HG03432 (cell line): ENCODE results near the gene ARHGAP18.

ENCODE experiments used
- ATAC-seq: cut with Tn5 transposase; IDR thresholded peaks from one replicate; pipeline ENCODE4 v1.9.1; 2021; ENCODE audit warnings: mild to moderate bottlenecking, moderate library complexity; ENCODE audit not compliant: unreplicated experiment

The ARHGAP18 gene

GRCh38 chr6:129726650-129727049 is 16.7 kb upstream of the ARHGAP18 start:
- ATAC-seq: no peak

GRCh38 chr6:129725341-129725740 is 15.4 kb upstream of the ARHGAP18 start:
- ATAC-seq: no peak

GRCh38 chr6:129719692-129720091 is 9.7 kb upstream of the ARHGAP18 start:
- ATAC-seq: no peak

GRCh38 chr6:129717277-129717676 is 7.3 kb upstream of the ARHGAP18 start:
- ATAC-seq: no peak

GRCh38 chr6:129713806-129714333 is 3.9 kb upstream of the ARHGAP18 start:
- ATAC-seq: no peak

- ATAC-seq: no peak
Measured at GRCh38 chr6:129711271-129711631, 1.3 kb upstream of the ARHGAP18 start.

- no peak for ATAC-seq
Measured at GRCh38 chr6:129710450-129711270, 683 bp upstream of the ARHGAP18 start.

GRCh38 chr6:129709196-129709768 is 695 bp downstream of the ARHGAP18 start:
- ATAC-seq: peak; percentile 10

- ATAC-seq: no peak
Measured at GRCh38 chr6:129708496-129709195, 1.3 kb downstream of the ARHGAP18 start.

- ATAC-seq: no peak
Measured at GRCh38 chr6:129707882-129708495, 2.0 kb downstream of the ARHGAP18 start.

- no peak for ATAC-seq
Measured at GRCh38 chr6:129707028-129707427, 2.9 kb downstream of the ARHGAP18 start.

- no peak for ATAC-seq
Measured at GRCh38 chr6:129705212-129705611, 4.8 kb downstream of the ARHGAP18 start.

GRCh38 chr6:129704708-129705107 is 5.3 kb downstream of the ARHGAP18 start:
- peak; percentile 35 for ATAC-seq

- ATAC-seq: no peak
Measured at GRCh38 chr6:129701721-129702455, 8.1 kb downstream of the ARHGAP18 start.

- no peak for ATAC-seq
Measured at GRCh38 chr6:129700666-129701065, 9.3 kb downstream of the ARHGAP18 start.

- no peak for ATAC-seq
Measured at GRCh38 chr6:129699659-129700058, 10.3 kb downstream of the ARHGAP18 start.

- no peak for ATAC-seq
Measured at GRCh38 chr6:129698430-129698829, 11.5 kb downstream of the ARHGAP18 start.

GRCh38 chr6:129697788-129698187 is 12.2 kb downstream of the ARHGAP18 start:
- peak; percentile 31 for ATAC-seq

GRCh38 chr6:129696843-129697242 is 13.1 kb downstream of the ARHGAP18 start:
- ATAC-seq: no peak

- ATAC-seq: peak; percentile 26
Measured at GRCh38 chr6:129696028-129696418, 14.0 kb downstream of the ARHGAP18 start.
